ENCODE data around the gene DGCR2. TPM values are rescaled to one million over a fixed set of nuclear protein-coding genes. Genes with fewer than 3 reads are reported as not detected.

Gene DGCR2
- total and polyA plus RNA-seq, 4 donors, result 61.5 to 123 (median 94.6) TPM

- H3K27ac ChIP-seq (ENCODE audit: low read depth, low read length), result no peak overlapping the region
These were observed 57.7 kb downstream of the DGCR2 start for GRCh38 chr22:19064354-19065054.

GRCh38 chr22:19063581-19064353 lies 58.4 kb downstream of the DGCR2 start:
- H3K4me1 ChIP-seq (ENCODE audit: control insufficient read depth, insufficient read depth, low read length), result peaks cover 10% of the 10 kb centered on the region
- H3K27ac ChIP-seq (ENCODE audit: low read depth, low read length), result no peak overlapping the region
- H3K27me3 ChIP-seq (ENCODE audit: control insufficient read depth, insufficient read depth, low read length), result no peaks in the 10 kb centered on the region
- H3K4me3 ChIP-seq (ENCODE audit: low read depth, low read length), result no peak overlapping the region
- WGBS (ENCODE audit: insufficient coverage), result 67% methylated on average over 5 of the region's 8 CpGs
- no peaks in the 10 kb centered on the region for H3K9me3 ChIP-seq (ENCODE audit: control insufficient read depth, insufficient read depth, low read length)
- DNase-seq (ENCODE audit: low read depth in 4 of 6, low spot score in 6 of 6), result no peak
- H3K36me3 ChIP-seq (ENCODE audit: control insufficient read depth, insufficient read depth, low read length), result peaks cover 91% of the 10 kb centered on the region

More at GRCh38 chr22:19064354-19065054, 57.7 kb downstream of the DGCR2 start:
- Histone ChIP-seq H3K4me1 (ENCODE audit: control insufficient read depth, insufficient read depth, low read length) (peaks cover 10% of the 10 kb centered on the region), H3K4me3 (ENCODE audit: low read depth, low read length) (no peak overlapping the region), H3K27me3 (ENCODE audit: control insufficient read depth, insufficient read depth, low read length) (no peaks in the 10 kb centered on the region), H3K9me3 (ENCODE audit: control insufficient read depth, insufficient read depth, low read length) (no peaks in the 10 kb centered on the region), H3K36me3 (ENCODE audit: control insufficient read depth, insufficient read depth, low read length) (peaks cover 88% of the 10 kb centered on the region)
- no peak for DNase-seq (ENCODE audit: low read depth in 4 of 6, low spot score in 6 of 6)
- 97% methylated on average over 19 of the region's 19 CpGs for WGBS (ENCODE audit: insufficient coverage)

- 86% methylated on average over 2 of the region's 8 CpGs for WGBS (ENCODE audit: insufficient coverage)
- Histone ChIP-seq H3K4me1 (ENCODE audit: control insufficient read depth, insufficient read depth, low read length) (peaks cover 10% of the 10 kb centered on the region), H3K9me3 (ENCODE audit: control insufficient read depth, insufficient read depth, low read length) (no peaks in the 10 kb centered on the region), H3K27me3 (ENCODE audit: control insufficient read depth, insufficient read depth, low read length) (no peaks in the 10 kb centered on the region), H3K27ac (ENCODE audit: low read depth, low read length) (no peak overlapping the region), H3K36me3 (ENCODE audit: control insufficient read depth, insufficient read depth, low read length) (peaks cover 91% of the 10 kb centered on the region), H3K4me3 (ENCODE audit: low read depth, low read length) (no peak overlapping the region)
- DNase-seq (ENCODE audit: low read depth in 4 of 6, low spot score in 6 of 6), result no peak
These were observed 59.3 kb downstream of the DGCR2 start for GRCh38 chr22:19062943-19063308.

- H3K27ac ChIP-seq (ENCODE audit: low read depth, low read length), result no peak overlapping the region
- H3K9me3 ChIP-seq (ENCODE audit: control insufficient read depth, insufficient read depth, low read length), result no peaks in the 10 kb centered on the region
- WGBS (ENCODE audit: insufficient coverage), result 75% methylated on average over 11 of the region's 12 CpGs
- DNase-seq (ENCODE audit: low read depth in 4 of 6, low spot score in 6 of 6), result no peak
- no peaks in the 10 kb centered on the region for H3K27me3 ChIP-seq (ENCODE audit: control insufficient read depth, insufficient read depth, low read length)
- H3K4me1 ChIP-seq (ENCODE audit: control insufficient read depth, insufficient read depth, low read length), result peaks cover 10% of the 10 kb centered on the region
- H3K4me3 ChIP-seq (ENCODE audit: low read depth, low read length), result no peak overlapping the region
- peaks cover 93% of the 10 kb centered on the region for H3K36me3 ChIP-seq (ENCODE audit: control insufficient read depth, insufficient read depth, low read length)
These were observed 59.9 kb downstream of the DGCR2 start for GRCh38 chr22:19062139-19062942.

GRCh38 chr22:19061471-19062138 lies 60.6 kb downstream of the DGCR2 start:
- Histone ChIP-seq H3K36me3 (ENCODE audit: control insufficient read depth, insufficient read depth, low read length) (peaks cover 93% of the 10 kb centered on the region), H3K9me3 (ENCODE audit: control insufficient read depth, insufficient read depth, low read length) (no peaks in the 10 kb centered on the region), H3K4me3 (ENCODE audit: low read depth, low read length) (no peak overlapping the region), H3K4me1 (ENCODE audit: control insufficient read depth, insufficient read depth, low read length) (peaks cover 10% of the 10 kb centered on the region), H3K27me3 (ENCODE audit: control insufficient read depth, insufficient read depth, low read length) (no peaks in the 10 kb centered on the region), H3K27ac (ENCODE audit: low read depth, low read length) (no peak overlapping the region)
- WGBS (ENCODE audit: insufficient coverage), result 81% methylated on average over 6 of the region's 6 CpGs
- DNase-seq (ENCODE audit: low read depth in 4 of 6, low spot score in 6 of 6), result no peak

GRCh38 chr22:19060356-19061009 lies 61.7 kb downstream of the DGCR2 start:
- no peak overlapping the region for H3K4me3 ChIP-seq (ENCODE audit: low read depth, low read length)
- H3K27ac ChIP-seq (ENCODE audit: low read depth, low read length), result no peak overlapping the region
- H3K36me3 ChIP-seq (ENCODE audit: control insufficient read depth, insufficient read depth, low read length), result peaks cover 94% of the 10 kb centered on the region
- H3K4me1 ChIP-seq (ENCODE audit: control insufficient read depth, insufficient read depth, low read length), result peaks cover 10% of the 10 kb centered on the region
- no peaks in the 10 kb centered on the region for H3K27me3 ChIP-seq (ENCODE audit: control insufficient read depth, insufficient read depth, low read length)
- WGBS (ENCODE audit: insufficient coverage), result 92% methylated on average over 9 of the region's 15 CpGs
- H3K9me3 ChIP-seq (ENCODE audit: control insufficient read depth, insufficient read depth, low read length), result no peaks in the 10 kb centered on the region
- no peak for DNase-seq (ENCODE audit: low read depth in 4 of 6, low spot score in 6 of 6)

- Histone ChIP-seq H3K4me3 (ENCODE audit: low read depth, low read length) (no peak overlapping the region), H3K27ac (ENCODE audit: low read depth, low read length) (no peak overlapping the region), H3K9me3 (ENCODE audit: control insufficient read depth, insufficient read depth, low read length) (no peaks in the 10 kb centered on the region), H3K36me3 (ENCODE audit: control insufficient read depth, insufficient read depth, low read length) (peaks cover 87% of the 10 kb centered on the region), H3K4me1 (ENCODE audit: control insufficient read depth, insufficient read depth, low read length) (peaks cover 10% of the 10 kb centered on the region), H3K27me3 (ENCODE audit: control insufficient read depth, insufficient read depth, low read length) (no peaks in the 10 kb centered on the region)
- 95% methylated on average over 20 of the region's 20 CpGs for WGBS (ENCODE audit: insufficient coverage)
- no peak for DNase-seq (ENCODE audit: low read depth in 4 of 6, low spot score in 6 of 6)
These were observed 62.5 kb downstream of the DGCR2 start for GRCh38 chr22:19059481-19060278.

- Histone ChIP-seq H3K4me1 (ENCODE audit: control insufficient read depth, insufficient read depth, low read length) (peaks cover 10% of the 10 kb centered on the region), H3K36me3 (ENCODE audit: control insufficient read depth, insufficient read depth, low read length) (peaks cover 79% of the 10 kb centered on the region), H3K27me3 (ENCODE audit: control insufficient read depth, insufficient read depth, low read length) (no peaks in the 10 kb centered on the region), H3K27ac (ENCODE audit: low read depth, low read length) (no peak overlapping the region), H3K4me3 (ENCODE audit: low read depth, low read length) (no peak overlapping the region), H3K9me3 (ENCODE audit: control insufficient read depth, insufficient read depth, low read length) (no peaks in the 10 kb centered on the region)
- no peak for DNase-seq (ENCODE audit: low read depth in 4 of 6, low spot score in 6 of 6)
- WGBS (ENCODE audit: insufficient coverage), result 88% methylated on average over 16 of the region's 16 CpGs
These were observed 63.3 kb downstream of the DGCR2 start for GRCh38 chr22:19058713-19059451.
